ENCODE data around the gene PTPRT. TPM values are rescaled to one million over a fixed set of nuclear protein-coding genes. Genes with fewer than 3 reads are reported as not detected.

PTPRT gene
- total and polyA plus RNA-seq, 11 donors: 0.04 to 2.5 (median 0.25) TPM; not detected in 2

DNA sequence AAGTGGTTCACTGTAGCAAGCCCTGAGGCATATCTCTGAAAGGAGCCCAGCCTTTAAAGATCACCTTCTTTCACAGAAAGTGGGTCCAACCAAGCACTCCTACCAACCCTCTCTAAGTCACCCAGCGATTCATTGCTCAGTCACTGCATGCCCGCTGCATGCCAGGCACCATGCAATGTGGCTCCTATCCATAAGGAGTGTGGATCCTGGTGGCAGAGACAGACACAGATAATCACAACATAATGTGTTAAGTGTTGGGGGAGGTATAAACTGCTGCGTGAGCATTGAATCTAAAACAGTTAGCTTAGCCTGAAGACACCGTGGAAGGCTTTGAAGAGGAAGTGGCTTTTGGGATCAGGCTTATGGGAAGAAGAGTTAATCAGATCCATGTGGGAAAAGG lies 659.5 kb downstream of the PTPRT start:
- H3K36me3 ChIP-seq: no peaks in the 10 kb centered on the region
- peaks cover 0 to 10% (median 0%) of the 10 kb centered on the region in 12 donors for H3K4me1 ChIP-seq
- H3K4me3 ChIP-seq: no peak overlapping the region
- ATAC-seq (no peak), DNase-seq (no peak)
- intact Hi-C loops (cut with DNase I): loop anchor here in 9 of 10 donors (2.0 to 10.0 kb wide), 9 partner anchors 325 to 795 kb away; partner anchors contain the start of gene PTPRT (in 3 of the 9)
- 86 to 94% (median 87%) methylated on average over 4 of the region's 4 CpGs for WGBS, 4 donors
- no peak overlapping the region for H3K27ac ChIP-seq
- no peak for TF ChIP-seq POLR2A (IDR thresholded peaks at IDR 0.05)
- TF ChIP-seq, protein P1, sequence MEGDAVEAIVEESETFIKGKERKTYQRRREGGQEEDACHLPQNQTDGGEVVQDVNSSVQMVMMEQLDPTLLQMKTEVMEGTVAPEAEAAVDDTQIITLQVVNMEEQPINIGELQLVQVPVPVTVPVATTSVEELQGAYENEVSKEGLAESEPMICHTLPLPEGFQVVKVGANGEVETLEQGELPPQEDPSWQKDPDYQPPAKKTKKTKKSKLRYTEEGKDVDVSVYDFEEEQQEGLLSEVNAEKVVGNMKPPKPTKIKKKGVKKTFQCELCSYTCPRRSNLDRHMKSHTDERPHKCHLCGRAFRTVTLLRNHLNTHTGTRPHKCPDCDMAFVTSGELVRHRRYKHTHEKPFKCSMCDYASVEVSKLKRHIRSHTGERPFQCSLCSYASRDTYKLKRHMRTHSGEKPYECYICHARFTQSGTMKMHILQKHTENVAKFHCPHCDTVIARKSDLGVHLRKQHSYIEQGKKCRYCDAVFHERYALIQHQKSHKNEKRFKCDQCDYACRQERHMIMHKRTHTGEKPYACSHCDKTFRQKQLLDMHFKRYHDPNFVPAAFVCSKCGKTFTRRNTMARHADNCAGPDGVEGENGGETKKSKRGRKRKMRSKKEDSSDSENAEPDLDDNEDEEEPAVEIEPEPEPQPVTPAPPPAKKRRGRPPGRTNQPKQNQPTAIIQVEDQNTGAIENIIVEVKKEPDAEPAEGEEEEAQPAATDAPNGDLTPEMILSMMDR (IDR thresholded peaks at IDR 0.05): no peak
- no peaks in the 10 kb centered on the region for H3K27me3 ChIP-seq
- no peaks in the 10 kb centered on the region for H3K9me3 ChIP-seq

- no peaks in the 10 kb centered on the region for H3K27me3 ChIP-seq
- no peaks in the 10 kb centered on the region for H3K36me3 ChIP-seq
- H3K9me3 ChIP-seq: peaks cover 0 to 11% (median 0%) of the 10 kb centered on the region in 12 donors
- intact Hi-C loops (cut with DNase I): no loop called here
- 84 to 91% (median 89%) methylated on average over 1 of the region's 1 CpG for WGBS, 4 donors
- DNase-seq (no peak), ATAC-seq (no peak)
- no peak overlapping the region for H3K4me3 ChIP-seq
- H3K4me1 ChIP-seq: no peaks in the 10 kb centered on the region
- no peak overlapping the region for H3K27ac ChIP-seq
- no peak for TF ChIP-seq POLR2A (IDR thresholded peaks at IDR 0.05)
- TF ChIP-seq, protein P1 (IDR thresholded peaks at IDR 0.05): no peak
These were observed 665.6 kb downstream of the PTPRT start for GRCh38 chr20:42524058-42524457.

GRCh38 chr20:42516692-42517091 lies 673.0 kb downstream of the PTPRT start:
- WGBS, 4 donors: 52 to 71% (median 63%) methylated on average over 3 of the region's 3 CpGs
- Histone ChIP-seq H3K4me1 (no peaks in the 10 kb centered on the region), H3K9me3 (peaks cover 0 to 13% (median 0%) of the 10 kb centered on the region in 12 donors), H3K27ac (no peak overlapping the region), H3K4me3 (no peak overlapping the region), H3K27me3 (no peaks in the 10 kb centered on the region), H3K36me3 (no peaks in the 10 kb centered on the region)
- DNase-seq: no peak
- intact Hi-C loops (cut with DNase I): no loop called here
- TF ChIP-seq POLR2A (IDR thresholded peaks at IDR 0.05): no peak
- TF ChIP-seq, protein P1 (IDR thresholded peaks at IDR 0.05): no peak
- no peak for ATAC-seq

DNA sequence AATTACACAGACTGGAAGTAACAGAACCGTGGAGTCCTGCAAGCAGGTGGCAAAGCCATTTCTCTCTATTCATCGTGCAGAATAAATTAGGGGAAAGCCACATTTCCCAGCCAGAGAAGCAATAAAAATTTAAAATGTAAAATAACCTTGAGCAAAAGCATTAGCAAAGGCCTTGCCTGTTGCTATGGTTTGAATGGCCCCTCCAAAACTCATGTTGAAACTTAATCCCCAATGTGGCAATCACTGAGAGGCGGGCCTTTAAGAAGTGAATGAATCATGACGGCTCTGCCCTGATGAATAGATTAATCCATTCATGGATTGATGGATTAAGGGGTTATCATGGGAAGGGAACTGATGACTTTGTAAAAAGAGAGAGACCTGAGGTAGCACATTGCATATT lies 679.0 kb downstream of the PTPRT start:
- Histone ChIP-seq H3K4me3 (no peak overlapping the region), H3K36me3 (no peaks in the 10 kb centered on the region), H3K4me1 (no peaks in the 10 kb centered on the region), H3K9me3 (no peaks in the 10 kb centered on the region), H3K27ac (no peak overlapping the region), H3K27me3 (no peaks in the 10 kb centered on the region)
- no peak for ATAC-seq
- TF ChIP-seq, protein P1 (IDR thresholded peaks at IDR 0.05): no peak
- TF ChIP-seq POLR2A (IDR thresholded peaks at IDR 0.05): no peak
- DNase-seq: no peak
- intact Hi-C loops (cut with DNase I): no loop called here
- 63 to 82% (median 72%) methylated on average over 4 of the region's 4 CpGs for WGBS, 4 donors
